ENCODE measurements around the gene GUCY1A1. TPM values are rescaled to one million over a fixed set of nuclear protein-coding genes. Genes with fewer than 3 reads are reported as not detected.

Gene GUCY1A1
- total RNA-seq, 2 experiments from 2014 or later: 0.07 TPM; not detected in 1

DNA sequence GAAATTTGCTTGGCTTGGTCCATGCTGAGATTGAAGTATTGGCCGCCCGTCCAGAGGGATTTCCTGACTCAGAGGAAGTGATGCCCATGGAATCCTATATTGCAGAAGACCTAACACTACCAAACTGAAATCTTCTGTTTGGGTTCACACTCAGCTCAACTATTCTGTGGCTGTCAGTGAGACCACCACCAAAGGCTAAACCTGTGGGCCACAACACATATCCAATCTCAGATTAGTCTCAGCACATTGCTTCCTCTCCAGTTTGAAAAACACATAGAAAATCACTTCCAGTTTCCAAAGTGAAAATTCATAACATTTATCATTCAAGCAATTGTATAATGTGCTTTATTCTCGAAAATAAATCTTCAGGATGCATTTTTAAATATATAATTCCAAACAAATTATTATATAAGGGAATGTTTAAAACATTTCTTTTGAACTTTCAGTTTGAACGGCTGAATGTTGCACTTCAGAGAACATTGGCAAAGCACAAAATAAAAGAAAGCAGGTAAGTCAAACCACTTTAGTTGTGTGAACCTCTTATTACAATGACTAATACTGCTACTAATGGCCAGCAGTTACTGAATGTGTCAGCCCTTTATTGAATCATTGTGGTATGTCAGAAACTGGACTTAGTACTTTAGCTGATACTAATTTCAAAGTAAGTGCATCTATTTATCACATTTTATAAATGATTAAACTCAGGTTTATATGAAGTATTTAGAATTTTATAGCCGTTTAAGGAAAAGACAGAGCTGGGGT lies 37.0 kb downstream of the GUCY1A1 start:
- CTCF ChIA-PET: no interaction called here
- peaks cover under 1% of the 10 kb centered on the region for H3K9me3 Mint-ChIP-seq
- no peaks in the 10 kb centered on the region for H3K4me1 Mint-ChIP-seq (ENCODE audit: low read depth)

DNA sequence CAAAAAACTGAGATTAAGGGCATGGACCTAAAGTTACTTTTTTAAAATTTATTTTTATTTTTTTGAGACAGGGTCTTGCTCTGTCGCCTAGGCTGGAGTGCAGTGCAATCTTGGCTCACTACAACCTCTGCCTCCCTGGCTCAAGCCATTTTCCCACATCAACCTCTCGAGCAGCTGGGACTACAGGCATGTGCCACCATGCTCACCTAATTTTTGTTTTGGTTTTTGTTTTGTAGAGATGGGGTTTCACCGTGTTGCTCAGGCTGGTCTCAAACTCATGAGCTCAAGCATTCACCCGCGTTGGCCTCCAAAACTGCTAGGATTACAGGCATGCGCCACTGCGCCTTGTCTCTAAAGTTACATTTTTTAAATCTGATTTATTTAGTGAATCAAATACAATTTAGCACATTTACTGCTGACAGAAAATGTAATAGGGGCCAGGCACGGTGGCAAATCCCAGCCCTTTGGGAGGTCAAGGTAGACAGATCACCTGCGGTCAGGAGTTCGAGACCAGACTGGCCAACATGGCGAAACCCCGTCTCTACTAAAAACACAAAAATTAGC lies 38.3 kb downstream of the GUCY1A1 start:
- intact Hi-C loops (cut with micrococcal nuclease): no loop called here
- H3K4me1 Mint-ChIP-seq (ENCODE audit: low read depth): no peaks in the 10 kb centered on the region
- no peaks in the 10 kb centered on the region for H3K9me3 Mint-ChIP-seq
- no peak overlapping the region for H3K4me3 Mint-ChIP-seq
- peaks cover 4% of the 10 kb centered on the region for H3K27me3 Mint-ChIP-seq (ENCODE audit: low read depth)
- no peak for DNase-seq
- no peaks in the 10 kb centered on the region for H3K36me3 Mint-ChIP-seq (ENCODE audit: low read depth)
- CTCF ChIA-PET: no interaction called here
- no peak overlapping the region for H3K27ac Mint-ChIP-seq

More for the DNA sequence above, 37.0 kb downstream of the GUCY1A1 start:
- Mint-ChIP-seq H3K27ac (no peak overlapping the region), H3K4me3 (no peak overlapping the region), H3K27me3 (ENCODE audit: low read depth) (peaks cover 4% of the 10 kb centered on the region), H3K36me3 (ENCODE audit: low read depth) (no peaks in the 10 kb centered on the region)
- intact Hi-C loops (cut with micrococcal nuclease): no loop called here
- no peak for DNase-seq

DNA sequence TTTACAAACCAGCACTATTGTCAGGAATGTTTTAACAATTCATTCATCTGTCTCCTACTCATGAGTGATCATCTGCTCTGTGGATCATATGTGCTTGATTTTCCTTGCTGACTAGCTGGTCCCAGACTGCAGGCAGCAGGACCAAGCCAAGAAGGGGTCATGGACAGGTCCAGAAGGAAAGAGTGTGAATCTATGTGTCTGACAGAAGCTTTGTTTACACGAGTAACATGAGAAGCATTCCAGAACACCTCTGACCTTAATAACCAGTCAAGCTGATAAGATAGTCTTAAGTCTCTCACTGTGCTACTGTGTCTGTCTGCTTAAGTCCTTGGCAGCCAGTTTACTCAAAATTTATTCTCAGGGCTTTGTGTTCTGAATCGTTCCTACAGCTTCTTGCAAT lies 39.0 kb downstream of the GUCY1A1 start:
- DNase-seq: no peak
- intact Hi-C loops (cut with micrococcal nuclease): no loop called here
- H3K4me3 Mint-ChIP-seq: no peak overlapping the region
- no peak overlapping the region for H3K27ac Mint-ChIP-seq
- H3K4me1 Mint-ChIP-seq (ENCODE audit: low read depth): no peaks in the 10 kb centered on the region
- peaks cover 5% of the 10 kb centered on the region for H3K27me3 Mint-ChIP-seq (ENCODE audit: low read depth)
- no peaks in the 10 kb centered on the region for H3K36me3 Mint-ChIP-seq (ENCODE audit: low read depth)
- CTCF ChIA-PET: no interaction called here
- no peaks in the 10 kb centered on the region for H3K9me3 Mint-ChIP-seq

DNA sequence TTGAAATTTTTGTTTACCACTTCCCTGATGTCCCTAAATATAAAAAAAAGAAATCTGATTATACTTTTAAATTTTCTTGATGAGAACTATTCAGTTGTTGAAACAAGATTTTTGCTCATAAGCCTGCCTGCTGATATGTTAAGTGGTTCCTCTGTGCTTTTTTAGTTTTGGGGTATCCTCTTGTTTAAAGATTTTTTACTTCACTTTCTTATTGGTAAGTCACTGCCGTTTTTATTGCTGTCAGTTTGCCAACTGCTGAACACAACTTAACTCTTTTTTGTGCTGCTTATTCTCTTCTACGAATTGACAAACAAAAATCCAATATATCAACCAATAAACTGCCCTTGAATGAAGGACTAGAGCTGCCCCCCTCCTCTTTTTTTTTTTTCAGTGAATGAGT lies 39.5 kb downstream of the GUCY1A1 start:
- no peak for DNase-seq
- CTCF ChIA-PET: no interaction called here

DNA sequence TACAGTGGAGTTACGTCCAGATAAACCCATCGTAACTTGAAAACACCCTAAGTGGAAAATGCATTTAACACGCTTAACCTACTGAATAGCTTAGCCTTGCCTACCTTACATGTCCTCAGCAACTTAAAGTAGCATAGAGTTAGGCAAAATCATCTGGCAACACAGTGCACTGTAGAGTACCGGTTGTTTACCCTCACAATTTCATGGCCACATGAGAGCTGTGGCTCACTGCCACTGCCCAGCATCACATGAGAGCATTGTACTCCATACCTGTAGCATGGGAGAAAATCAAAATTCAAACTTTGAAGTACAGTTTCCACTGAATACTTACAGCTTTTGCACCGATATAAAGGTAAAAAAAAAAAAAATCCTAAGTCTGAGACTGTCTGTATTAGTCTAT lies 40.6 kb downstream of the GUCY1A1 start:
- Mint-ChIP-seq H3K27ac (no peak overlapping the region), H3K36me3 (ENCODE audit: low read depth) (no peaks in the 10 kb centered on the region), H3K27me3 (ENCODE audit: low read depth) (peaks cover 1% of the 10 kb centered on the region), H3K9me3 (no peaks in the 10 kb centered on the region), H3K4me3 (no peak overlapping the region), H3K4me1 (ENCODE audit: low read depth) (no peaks in the 10 kb centered on the region)
- DNase-seq: no peak
- CTCF ChIA-PET: interaction anchor here (0.7 kb wide), 1 partner anchor 428 kb away, joined by 3 read pairs; no protein-coding TSS in a partner anchor
- intact Hi-C loops (cut with micrococcal nuclease): no loop called here

More for the DNA sequence above, 39.5 kb downstream of the GUCY1A1 start:
- Mint-ChIP-seq H3K9me3 (no peaks in the 10 kb centered on the region), H3K36me3 (ENCODE audit: low read depth) (no peaks in the 10 kb centered on the region), H3K27ac (no peak overlapping the region), H3K27me3 (ENCODE audit: low read depth) (peaks cover 5% of the 10 kb centered on the region), H3K4me3 (no peak overlapping the region), H3K4me1 (ENCODE audit: low read depth) (no peaks in the 10 kb centered on the region)
- intact Hi-C loops (cut with micrococcal nuclease): no loop called here

DNA sequence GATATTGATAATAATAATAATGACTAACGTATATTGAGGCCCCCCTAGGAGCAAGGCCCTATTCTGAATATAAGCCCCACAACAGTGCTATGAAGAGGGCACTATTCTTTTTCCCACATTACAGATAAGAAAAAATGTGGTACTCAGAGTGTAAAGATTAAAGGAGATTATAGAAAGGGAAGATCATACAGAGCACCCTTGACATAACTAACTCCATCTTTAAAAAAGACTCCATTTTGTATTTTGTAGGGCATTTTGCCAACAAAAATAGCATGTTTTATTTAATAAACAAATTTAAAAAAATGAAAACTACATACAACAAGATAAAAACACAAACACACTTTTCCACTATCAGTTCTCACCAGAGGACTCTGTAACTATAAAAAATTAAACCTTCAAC lies 42.1 kb downstream of the GUCY1A1 start:
- CTCF ChIA-PET: no interaction called here
- no peak overlapping the region for H3K4me3 Mint-ChIP-seq
- intact Hi-C loops (cut with micrococcal nuclease): no loop called here
- peaks cover 1% of the 10 kb centered on the region for H3K27me3 Mint-ChIP-seq (ENCODE audit: low read depth)
- no peak for DNase-seq
- H3K9me3 Mint-ChIP-seq: no peaks in the 10 kb centered on the region
- no peaks in the 10 kb centered on the region for H3K4me1 Mint-ChIP-seq (ENCODE audit: low read depth)
- no peaks in the 10 kb centered on the region for H3K36me3 Mint-ChIP-seq (ENCODE audit: low read depth)
- no peak overlapping the region for H3K27ac Mint-ChIP-seq

DNA sequence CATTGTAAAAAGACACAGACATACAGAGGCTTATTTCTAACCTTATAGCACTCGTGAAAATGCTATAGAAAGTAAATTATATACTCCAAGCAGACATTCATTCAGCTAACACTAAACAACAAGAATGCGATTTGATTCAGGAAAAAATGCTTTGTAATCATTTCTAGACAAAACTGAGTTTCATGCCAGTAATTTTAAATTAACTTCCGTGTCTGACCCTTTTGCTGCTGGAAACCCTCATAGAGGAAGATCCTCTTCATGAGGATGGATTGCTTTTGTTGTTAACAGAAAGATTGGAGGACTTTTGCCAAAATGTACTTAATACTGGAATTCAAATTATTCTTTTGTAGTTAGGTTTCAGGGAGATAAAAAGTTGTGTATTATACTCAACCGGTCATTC lies 43.3 kb downstream of the GUCY1A1 start:
- intact Hi-C loops (cut with micrococcal nuclease): no loop called here
- Mint-ChIP-seq H3K9me3 (no peaks in the 10 kb centered on the region), H3K4me3 (no peak overlapping the region), H3K36me3 (ENCODE audit: low read depth) (no peaks in the 10 kb centered on the region), H3K27me3 (ENCODE audit: low read depth) (peaks cover 1% of the 10 kb centered on the region), H3K4me1 (ENCODE audit: low read depth) (no peaks in the 10 kb centered on the region), H3K27ac (no peak overlapping the region)
- CTCF ChIA-PET: interaction anchor here (0.7 kb wide), 1 partner anchor 23 kb away, joined by 3 read pairs; no protein-coding TSS in a partner anchor
- no peak for DNase-seq

DNA sequence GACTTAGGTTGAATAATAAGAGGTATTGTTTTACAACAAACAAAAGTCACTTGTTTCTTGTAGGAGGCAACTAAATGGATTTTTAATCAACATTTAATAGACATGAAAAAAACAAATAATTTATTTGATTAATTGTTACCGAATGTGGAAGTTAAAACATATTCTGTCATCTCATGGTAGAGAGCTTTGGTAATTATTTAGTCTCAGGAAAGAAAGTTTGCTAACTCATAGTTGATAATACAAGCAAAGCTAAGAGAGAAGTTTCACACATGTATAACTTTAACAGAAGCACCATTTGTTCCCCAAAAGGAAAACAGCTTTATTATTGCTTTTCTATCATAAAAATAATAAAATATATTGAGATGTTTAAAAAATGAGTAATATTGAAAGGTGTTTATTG lies 44.9 kb downstream of the GUCY1A1 start:
- H3K4me1 Mint-ChIP-seq (ENCODE audit: low read depth): no peaks in the 10 kb centered on the region
- H3K36me3 Mint-ChIP-seq (ENCODE audit: low read depth): no peaks in the 10 kb centered on the region
- CTCF ChIA-PET: no interaction called here
- no peaks in the 10 kb centered on the region for H3K9me3 Mint-ChIP-seq
- H3K4me3 Mint-ChIP-seq: no peak overlapping the region
- intact Hi-C loops (cut with micrococcal nuclease): no loop called here
- H3K27me3 Mint-ChIP-seq (ENCODE audit: low read depth): peaks cover 1% of the 10 kb centered on the region
- no peak overlapping the region for H3K27ac Mint-ChIP-seq
- no peak for DNase-seq

DNA sequence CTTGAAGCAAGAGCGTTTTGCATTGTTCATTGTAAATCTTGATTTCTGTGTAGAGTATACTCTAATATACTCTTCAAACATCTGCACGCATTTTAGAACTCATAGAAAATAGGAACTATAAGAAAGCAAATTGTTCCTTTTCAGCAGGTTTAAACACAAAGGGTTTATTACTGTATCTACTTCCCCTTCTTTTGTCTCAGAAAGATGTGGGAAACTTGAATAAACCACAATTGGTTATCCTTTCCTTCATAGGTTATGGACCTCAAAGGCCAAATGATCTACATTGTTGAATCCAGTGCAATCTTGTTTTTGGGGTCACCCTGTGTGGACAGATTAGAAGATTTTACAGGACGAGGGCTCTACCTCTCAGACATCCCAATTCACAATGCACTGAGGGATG lies 46.2 kb downstream of the GUCY1A1 start:
- no peak for DNase-seq
- no peaks in the 10 kb centered on the region for H3K9me3 Mint-ChIP-seq
- no peaks in the 10 kb centered on the region for H3K36me3 Mint-ChIP-seq (ENCODE audit: low read depth)
- H3K27ac Mint-ChIP-seq: no peak overlapping the region
- no peak overlapping the region for H3K4me3 Mint-ChIP-seq
- intact Hi-C loops (cut with micrococcal nuclease): no loop called here
- no peaks in the 10 kb centered on the region for H3K4me1 Mint-ChIP-seq (ENCODE audit: low read depth)
- CTCF ChIA-PET: no interaction called here
- peaks cover 1% of the 10 kb centered on the region for H3K27me3 Mint-ChIP-seq (ENCODE audit: low read depth)

DNA sequence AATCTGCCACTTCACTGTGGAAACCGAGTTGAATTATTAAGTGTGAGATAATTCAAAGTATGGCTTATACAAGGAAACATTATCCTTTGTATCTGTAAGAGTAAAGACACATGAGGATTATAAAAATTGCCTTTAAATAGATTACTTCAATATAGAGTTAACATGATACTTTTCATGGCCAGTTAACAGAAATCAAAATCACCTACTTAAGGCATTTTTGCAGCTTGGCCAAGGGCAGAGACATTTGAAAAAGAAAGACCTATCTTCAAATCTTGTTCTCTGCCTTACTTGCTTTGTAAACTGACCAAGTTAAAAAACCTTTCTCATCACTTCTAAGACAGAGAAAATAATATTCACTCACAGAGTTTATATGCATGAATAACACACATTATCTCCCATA lies 47.3 kb downstream of the GUCY1A1 start:
- Mint-ChIP-seq H3K4me3 (no peak overlapping the region), H3K27ac (no peak overlapping the region), H3K36me3 (ENCODE audit: low read depth) (no peaks in the 10 kb centered on the region), H3K27me3 (ENCODE audit: low read depth) (peaks cover 5% of the 10 kb centered on the region), H3K9me3 (no peaks in the 10 kb centered on the region), H3K4me1 (ENCODE audit: low read depth) (no peaks in the 10 kb centered on the region)
- CTCF ChIA-PET: no interaction called here
- intact Hi-C loops (cut with micrococcal nuclease): no loop called here
- DNase-seq: no peak

DNA sequence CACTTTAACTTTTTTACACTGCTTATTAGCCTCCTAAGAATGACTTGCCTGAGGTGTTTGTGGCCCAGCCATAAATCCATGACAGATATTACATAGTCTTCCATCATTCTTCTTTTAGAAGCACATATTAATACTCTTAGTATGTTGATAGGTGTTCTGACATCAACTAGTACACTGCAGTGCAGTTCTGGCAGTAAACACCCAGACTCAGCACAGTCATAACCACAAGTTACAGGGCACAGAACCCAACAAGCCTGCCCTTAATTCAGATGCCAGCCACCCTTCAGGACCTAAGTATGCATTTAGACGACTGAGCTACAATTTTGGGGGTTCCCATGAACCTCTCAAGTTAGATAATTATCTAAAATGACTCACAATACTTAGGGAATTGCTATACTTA lies 55.7 kb downstream of the GUCY1A1 start:
- intact Hi-C loops (cut with micrococcal nuclease): no loop called here
- H3K27ac Mint-ChIP-seq: no peak overlapping the region
- H3K4me3 Mint-ChIP-seq: no peak overlapping the region
- no peak for DNase-seq
- CTCF ChIA-PET: no interaction called here
- H3K27me3 Mint-ChIP-seq (ENCODE audit: low read depth): peaks cover 9% of the 10 kb centered on the region
- H3K4me1 Mint-ChIP-seq (ENCODE audit: low read depth): no peaks in the 10 kb centered on the region
- H3K9me3 Mint-ChIP-seq: no peaks in the 10 kb centered on the region
- H3K36me3 Mint-ChIP-seq (ENCODE audit: low read depth): no peaks in the 10 kb centered on the region

DNA sequence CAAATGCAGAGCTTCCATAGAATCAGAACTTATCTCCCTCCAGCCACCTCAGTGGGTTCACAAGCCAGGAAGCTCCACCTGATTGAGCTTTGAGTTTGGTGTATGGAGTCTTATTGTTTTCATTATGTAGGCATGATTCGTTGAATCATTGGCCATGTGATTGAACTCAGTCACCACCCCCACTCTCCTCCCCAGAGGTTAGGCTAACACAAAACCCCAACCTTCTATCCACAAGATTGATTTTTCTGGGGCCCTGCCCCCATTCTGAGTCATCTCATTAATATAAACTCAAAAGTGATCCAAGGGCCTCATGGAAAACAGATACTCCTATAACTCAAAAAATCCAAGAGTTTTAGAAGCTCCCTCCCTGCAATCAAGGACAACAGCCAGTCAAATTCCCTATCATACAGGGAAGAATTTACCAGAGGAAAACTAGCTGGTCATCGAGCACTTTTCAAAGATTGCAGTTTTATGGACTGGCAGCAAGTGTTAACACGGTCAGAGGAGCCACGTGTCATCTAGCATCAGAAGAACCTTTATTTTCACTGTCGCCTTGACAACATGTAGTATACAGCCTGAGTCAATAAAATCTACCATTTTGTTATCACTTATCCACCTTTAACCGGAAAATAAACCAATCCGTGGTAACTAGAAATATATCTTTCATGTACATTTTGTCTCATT lies 56.3 kb downstream of the GUCY1A1 start:
- H3K9me3 Mint-ChIP-seq: no peaks in the 10 kb centered on the region
- no peaks in the 10 kb centered on the region for H3K36me3 Mint-ChIP-seq (ENCODE audit: low read depth)
- CTCF ChIA-PET: interaction anchor here (0.6 kb wide), 1 partner anchor 21 kb away, joined by 3 read pairs; no protein-coding TSS in a partner anchor
- H3K27me3 Mint-ChIP-seq (ENCODE audit: low read depth): peaks cover 11% of the 10 kb centered on the region
- H3K4me1 Mint-ChIP-seq (ENCODE audit: low read depth): no peaks in the 10 kb centered on the region
- H3K27ac Mint-ChIP-seq: no peak overlapping the region
- no peak for DNase-seq
- H3K4me3 Mint-ChIP-seq: no peak overlapping the region
- intact Hi-C loops (cut with micrococcal nuclease): no loop called here

DNA sequence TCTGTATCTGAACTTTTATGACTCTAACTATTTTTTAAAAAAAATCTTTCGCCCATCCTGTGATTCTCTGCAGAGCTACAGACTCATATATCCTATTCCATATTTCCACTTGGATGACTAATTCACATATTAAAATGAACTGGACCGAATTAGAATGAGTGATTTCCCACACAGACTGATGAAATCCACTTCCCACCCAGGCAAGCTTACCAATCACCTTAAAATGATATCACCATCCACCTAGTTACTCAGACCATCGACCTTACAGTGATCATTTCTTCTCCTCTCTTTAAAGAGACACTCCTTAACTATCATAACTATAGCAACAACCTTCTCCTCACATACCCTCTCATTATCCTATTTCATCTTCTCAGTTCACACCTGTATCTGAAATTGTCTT lies 58.1 kb downstream of the GUCY1A1 start:
- Mint-ChIP-seq H3K27ac (no peak overlapping the region), H3K36me3 (ENCODE audit: low read depth) (no peaks in the 10 kb centered on the region), H3K27me3 (ENCODE audit: low read depth) (peaks cover 8% of the 10 kb centered on the region), H3K9me3 (no peaks in the 10 kb centered on the region), H3K4me3 (no peak overlapping the region), H3K4me1 (ENCODE audit: low read depth) (no peaks in the 10 kb centered on the region)
- CTCF ChIA-PET: interaction anchor here (0.7 kb wide), 1 partner anchor 253 kb away, joined by 3 read pairs; no protein-coding TSS in a partner anchor
- intact Hi-C loops (cut with micrococcal nuclease): no loop called here
- DNase-seq: no peak
